Neural cell (in vitro differentiated cells): ENCODE results near the gene HIP1. TPM values are rescaled to one million over a fixed set of nuclear protein-coding genes. Genes with fewer than 3 reads are reported as not detected.

ENCODE experiments used
- H2AFZ ChIP-seq: fragments of 200-600, 300-800 bp; sonication (generic), shearing (Covaris generic); 2 replicates; pipeline ENCODE4 v1.6.0; 2014; ENCODE audit warnings: low read depth, mild to moderate bottlenecking, antibody characterized with exemption, low read length, moderate library complexity
- H3F3A ChIP-seq: fragments of 200-600 bp; shearing (Covaris generic); 2 replicates; pipeline ENCODE4 v1.6.1; 2016; ENCODE audit warnings: mild to moderate bottlenecking, moderate library complexity, mixed read lengths, antibody characterized with exemption, low read length; ENCODE audit not compliant: insufficient read depth, poor library complexity, severe bottlenecking
- H3K27ac ChIP-seq: fragments of 200-600, 300-800 bp; sonication (generic), shearing (Covaris generic); 2 replicates; pipeline ENCODE4 v1.5.1; 2014; ENCODE audit warnings: mild to moderate bottlenecking, low read length, moderate library complexity
- H3K27me3 ChIP-seq: fragments of 300-800, 200-600 bp; sonication (generic), shearing (Covaris generic); 2 replicates; pipeline ENCODE4 v1.6.0; 2014; ENCODE audit warnings: mild to moderate bottlenecking, low read depth, low read length, moderate library complexity; ENCODE audit not compliant: insufficient read depth
- H3K36me3 ChIP-seq: fragments of 300-800, 200-600 bp; sonication (generic), shearing (Covaris generic); 2 replicates; pipeline ENCODE4 v1.5.1; 2014; ENCODE audit warnings: mild to moderate bottlenecking, antibody characterized with exemption, low read length, moderate library complexity; ENCODE audit not compliant: insufficient read depth
- H3K4me2 ChIP-seq: fragments of 300-800, 200-600 bp; sonication (generic), shearing (Covaris generic); 2 replicates; pipeline ENCODE4 v1.6.0; 2014; ENCODE audit warnings: mild to moderate bottlenecking, low read length
- H3K4me3 ChIP-seq: fragments of 300-800, 200-600 bp; sonication (generic), shearing (Covaris generic); 2 replicates; pipeline ENCODE4 v1.5.1; 2014; ENCODE audit warnings: mild to moderate bottlenecking, low read length, moderate library complexity
- H3K79me2 ChIP-seq: fragments of 200-600 bp; shearing (Covaris generic); replicated peaks from 2 replicates; pipeline ENCODE4 v1.6.0; 2014; ENCODE audit warnings: mild to moderate bottlenecking, low read length, moderate library complexity; ENCODE audit not compliant: insufficient read depth
- H3K9ac ChIP-seq: fragments of 300-800, 200-600 bp; sonication (generic), shearing (Covaris generic); 2 replicates; pipeline ENCODE4 v1.6.1; 2016; ENCODE audit warnings: mild to moderate bottlenecking, low read length, mixed read lengths
- H3K9me2 ChIP-seq: fragments of 200-600 bp; shearing (Covaris generic); 2 replicates; pipeline ENCODE4 v1.6.1; 2016; ENCODE audit warnings: mild to moderate bottlenecking, low read length, mixed read lengths; ENCODE audit not compliant: insufficient read depth
- H3K9me3 ChIP-seq: fragments of 200-600, 300-800 bp; sonication (generic), shearing (Covaris generic); 2 replicates; pipeline ENCODE4 v1.6.1; 2016; ENCODE audit warnings: mild to moderate bottlenecking, mixed run types, low read length, moderate library complexity, mixed read lengths
- H4K20me1 ChIP-seq: fragments of 200-600 bp; shearing (Covaris generic); 2 replicates; pipeline ENCODE4 v1.6.1; 2016; ENCODE audit warnings: mild to moderate bottlenecking, mixed run types; ENCODE audit not compliant: insufficient read depth
- EP300 ChIP-seq: fragments of 450-650 bp; conservative IDR thresholded peaks from 2 replicates; pipeline ENCODE4 v1.6.1; 2014; ENCODE audit warnings: antibody characterized with exemption, mild to moderate bottlenecking, moderate library complexity; ENCODE audit not compliant: poor library complexity, severe bottlenecking
- EZH2 ChIP-seq: fragments of 200-600, 300-800 bp; shearing (Covaris generic), sonication (generic); IDR thresholded peaks from 2 replicates; pipeline ENCODE4 v1.6.1; 2014; ENCODE audit warnings: antibody characterized with exemption, low read length, borderline replicate concordance, mild to moderate bottlenecking; ENCODE audit not compliant: insufficient read depth, poor library complexity, severe bottlenecking
- MXI1 ChIP-seq: fragments of 450-650 bp; conservative IDR thresholded peaks from 2 replicates; pipeline ENCODE4 v1.6.1; 2014; ENCODE audit warnings: antibody characterized with exemption, mild to moderate bottlenecking; ENCODE audit not compliant: poor library complexity, severe bottlenecking
- POLR2AphosphoS5 ChIP-seq: IDR thresholded peaks from 2 replicates; pipeline ENCODE4 v1.6.1; 2012
- RAD21 ChIP-seq: fragments of 450-650 bp; conservative IDR thresholded peaks from 2 replicates; pipeline ENCODE4 v1.6.1; 2014; ENCODE audit warnings: antibody characterized with exemption, mild to moderate bottlenecking, moderate library complexity
- SMC3 ChIP-seq: fragments of 450-650 bp; conservative IDR thresholded peaks from 2 replicates; pipeline ENCODE4 v1.6.1; 2014; ENCODE audit warnings: antibody characterized with exemption, mild to moderate bottlenecking, moderate library complexity; ENCODE audit not compliant: poor library complexity
- TAF1 ChIP-seq: IDR thresholded peaks from 2 replicates; pipeline ENCODE4 v1.6.1; 2012; ENCODE audit warnings: low read depth
- polyA plus RNA-seq: library from polyadenylated mRNA; depleted of rRNA; stranded (reverse); fragments of >200 nt; gene quantifications from 2 replicates; pipeline ENCODE4 v1.2.3, GENCODE V29; 2014
- TF ChIP-seq, protein P1 (sequence below): fragments of 450-650 bp; IDR thresholded peaks from 2 replicates; pipeline ENCODE4 v1.5.1; 2014; ENCODE audit warnings: antibody characterized with exemption, mild to moderate bottlenecking, moderate library complexity; ENCODE audit not compliant: poor library complexity, severe bottlenecking
- TF ChIP-seq, protein P2 (sequence below): IDR thresholded peaks from 2 replicates; pipeline ENCODE4 v1.6.1; 2012; ENCODE audit warnings: borderline replicate concordance

HIP1 gene
- polyA plus RNA-seq, 1 donor from 2014 or later, result 12.9 TPM

DNA sequence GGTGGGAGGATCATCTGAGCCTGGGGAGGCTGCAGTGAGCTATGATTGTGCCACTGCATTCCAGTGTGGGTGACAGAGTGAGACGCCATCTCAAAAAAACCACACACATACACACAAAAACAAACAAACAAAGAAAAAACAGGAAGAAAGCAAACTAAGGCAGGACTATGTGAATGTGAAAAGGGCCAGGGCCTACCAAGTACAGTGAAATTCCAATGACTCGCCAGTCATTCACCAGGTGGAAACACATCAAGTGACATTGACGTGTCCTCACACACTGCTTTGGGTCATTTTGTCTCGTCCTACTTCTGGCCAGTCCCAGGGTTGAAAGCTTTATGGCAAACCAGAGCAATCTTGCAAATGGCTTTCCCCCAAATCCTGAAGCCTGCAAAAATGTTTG is 79.9 kb downstream of the HIP1 start:
- Histone ChIP-seq H3K4me3 (no peak overlapping the region), H3K79me2 (no peaks in the 10 kb centered on the region), H3K36me3 (no peaks in the 10 kb centered on the region), H3F3A (no peaks in the 10 kb centered on the region), H3K9ac (no peak overlapping the region), H3K27ac (no peak overlapping the region), H4K20me1 (no peaks in the 10 kb centered on the region), H3K9me3 (no peaks in the 10 kb centered on the region), H2AFZ (no peak overlapping the region), H3K27me3 (no peaks in the 10 kb centered on the region), H3K4me2 (no peak overlapping the region), H3K9me2 (no peaks in the 10 kb centered on the region)
- TF ChIP-seq SMC3 (no peak), RAD21 (no peak), POLR2AphosphoS5 (no peak), TAF1 (no peak), EP300 (no peak), EZH2 (no peak), MXI1 (no peak)
- TF ChIP-seq, protein P1, sequence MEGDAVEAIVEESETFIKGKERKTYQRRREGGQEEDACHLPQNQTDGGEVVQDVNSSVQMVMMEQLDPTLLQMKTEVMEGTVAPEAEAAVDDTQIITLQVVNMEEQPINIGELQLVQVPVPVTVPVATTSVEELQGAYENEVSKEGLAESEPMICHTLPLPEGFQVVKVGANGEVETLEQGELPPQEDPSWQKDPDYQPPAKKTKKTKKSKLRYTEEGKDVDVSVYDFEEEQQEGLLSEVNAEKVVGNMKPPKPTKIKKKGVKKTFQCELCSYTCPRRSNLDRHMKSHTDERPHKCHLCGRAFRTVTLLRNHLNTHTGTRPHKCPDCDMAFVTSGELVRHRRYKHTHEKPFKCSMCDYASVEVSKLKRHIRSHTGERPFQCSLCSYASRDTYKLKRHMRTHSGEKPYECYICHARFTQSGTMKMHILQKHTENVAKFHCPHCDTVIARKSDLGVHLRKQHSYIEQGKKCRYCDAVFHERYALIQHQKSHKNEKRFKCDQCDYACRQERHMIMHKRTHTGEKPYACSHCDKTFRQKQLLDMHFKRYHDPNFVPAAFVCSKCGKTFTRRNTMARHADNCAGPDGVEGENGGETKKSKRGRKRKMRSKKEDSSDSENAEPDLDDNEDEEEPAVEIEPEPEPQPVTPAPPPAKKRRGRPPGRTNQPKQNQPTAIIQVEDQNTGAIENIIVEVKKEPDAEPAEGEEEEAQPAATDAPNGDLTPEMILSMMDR, result no peak
- TF ChIP-seq, protein P2, sequence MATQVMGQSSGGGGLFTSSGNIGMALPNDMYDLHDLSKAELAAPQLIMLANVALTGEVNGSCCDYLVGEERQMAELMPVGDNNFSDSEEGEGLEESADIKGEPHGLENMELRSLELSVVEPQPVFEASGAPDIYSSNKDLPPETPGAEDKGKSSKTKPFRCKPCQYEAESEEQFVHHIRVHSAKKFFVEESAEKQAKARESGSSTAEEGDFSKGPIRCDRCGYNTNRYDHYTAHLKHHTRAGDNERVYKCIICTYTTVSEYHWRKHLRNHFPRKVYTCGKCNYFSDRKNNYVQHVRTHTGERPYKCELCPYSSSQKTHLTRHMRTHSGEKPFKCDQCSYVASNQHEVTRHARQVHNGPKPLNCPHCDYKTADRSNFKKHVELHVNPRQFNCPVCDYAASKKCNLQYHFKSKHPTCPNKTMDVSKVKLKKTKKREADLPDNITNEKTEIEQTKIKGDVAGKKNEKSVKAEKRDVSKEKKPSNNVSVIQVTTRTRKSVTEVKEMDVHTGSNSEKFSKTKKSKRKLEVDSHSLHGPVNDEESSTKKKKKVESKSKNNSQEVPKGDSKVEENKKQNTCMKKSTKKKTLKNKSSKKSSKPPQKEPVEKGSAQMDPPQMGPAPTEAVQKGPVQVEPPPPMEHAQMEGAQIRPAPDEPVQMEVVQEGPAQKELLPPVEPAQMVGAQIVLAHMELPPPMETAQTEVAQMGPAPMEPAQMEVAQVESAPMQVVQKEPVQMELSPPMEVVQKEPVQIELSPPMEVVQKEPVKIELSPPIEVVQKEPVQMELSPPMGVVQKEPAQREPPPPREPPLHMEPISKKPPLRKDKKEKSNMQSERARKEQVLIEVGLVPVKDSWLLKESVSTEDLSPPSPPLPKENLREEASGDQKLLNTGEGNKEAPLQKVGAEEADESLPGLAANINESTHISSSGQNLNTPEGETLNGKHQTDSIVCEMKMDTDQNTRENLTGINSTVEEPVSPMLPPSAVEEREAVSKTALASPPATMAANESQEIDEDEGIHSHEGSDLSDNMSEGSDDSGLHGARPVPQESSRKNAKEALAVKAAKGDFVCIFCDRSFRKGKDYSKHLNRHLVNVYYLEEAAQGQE, result no peak

DNA sequence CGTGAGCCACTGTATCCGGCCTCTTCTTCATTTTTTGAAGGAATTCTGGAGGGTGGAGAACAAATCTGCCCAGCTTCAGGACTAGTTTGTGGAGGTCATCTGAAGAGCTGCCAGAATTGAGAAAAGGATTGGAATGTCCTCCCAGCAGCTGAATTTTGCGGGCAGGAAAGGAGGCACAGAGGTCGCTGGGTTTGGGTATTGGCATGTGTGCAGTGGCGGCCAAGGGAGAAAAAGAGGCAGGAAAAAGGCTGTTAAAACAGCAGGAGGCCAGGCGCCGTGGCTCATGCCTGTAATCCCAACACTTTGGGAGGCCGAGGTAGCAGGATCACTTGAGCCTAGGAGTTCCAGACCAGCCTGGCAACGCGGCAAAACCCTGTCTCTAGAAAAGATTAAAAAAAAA is 80.4 kb downstream of the HIP1 start:
- Histone ChIP-seq H4K20me1 (no peaks in the 10 kb centered on the region), H3K27ac (no peak overlapping the region), H2AFZ (no peak overlapping the region), H3K27me3 (no peaks in the 10 kb centered on the region), H3K9me2 (no peaks in the 10 kb centered on the region), H3K4me2 (no peak overlapping the region), H3K79me2 (no peaks in the 10 kb centered on the region), H3F3A (no peaks in the 10 kb centered on the region), H3K36me3 (no peaks in the 10 kb centered on the region), H3K4me3 (no peak overlapping the region), H3K9ac (no peak overlapping the region), H3K9me3 (no peaks in the 10 kb centered on the region)
- TF ChIP-seq RAD21 (no peak), POLR2AphosphoS5 (no peak), MXI1 (no peak), TAF1 (no peak), EP300 (no peak), SMC3 (no peak), EZH2 (no peak)
- TF ChIP-seq, protein P1, result no peak
- TF ChIP-seq, protein P2, result no peak
